Stimulated activated CD4-positive, alpha-beta T cell treated with anti-CD3 and anti-CD28 coated beads, Interleukin-15, amount 100 ng/mL, for 24 hours (primary cell): ENCODE results near the gene PLXNA2.
A peak's percentile ranks its signal among the peaks of the same experiment; 100 is the strongest.

ENCODE experiments used
- DNase-seq: peaks from one replicate; pipeline ENCODE4 v3.0.0-alpha.2; 2020

The PLXNA2 gene

GRCh38 chr1:208007319-208007937 is 236.8 kb downstream of the PLXNA2 start:
- DNase-seq, result no peak

DNA sequence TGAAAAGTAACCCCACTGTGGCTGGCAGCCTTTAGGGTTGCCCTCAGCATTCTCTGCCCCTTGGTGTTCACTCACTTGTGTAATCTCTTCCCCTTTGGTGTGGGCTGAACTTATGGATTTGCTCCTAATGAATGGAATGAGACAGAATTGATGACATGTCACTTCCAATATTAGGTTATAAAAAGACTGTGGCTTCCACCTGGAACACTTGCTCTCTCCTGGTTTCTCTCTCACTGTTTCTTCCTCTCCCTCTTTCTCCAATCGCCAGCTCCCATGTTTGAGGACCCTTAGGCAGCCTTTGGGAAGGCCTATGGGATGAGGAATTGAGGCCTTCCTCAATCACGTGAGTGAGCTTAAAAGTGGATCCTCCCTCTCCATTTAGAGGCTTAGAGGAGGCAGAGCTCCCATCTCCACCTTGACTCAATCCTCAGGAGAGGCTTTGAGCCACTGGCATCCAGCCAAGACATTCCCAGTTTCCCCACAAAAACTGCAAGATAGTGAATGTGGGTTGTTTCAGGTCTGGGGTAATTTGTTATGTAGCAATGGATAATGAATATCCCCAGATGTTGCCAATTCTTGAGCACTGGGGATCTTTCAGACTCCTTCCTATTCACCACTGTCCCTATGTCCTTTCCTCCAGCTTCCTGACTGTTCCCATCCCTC is 237.8 kb downstream of the PLXNA2 start:
- no peak for DNase-seq

GRCh38 chr1:208004851-208005250 is 239.3 kb downstream of the PLXNA2 start:
- no peak for DNase-seq

DNA sequence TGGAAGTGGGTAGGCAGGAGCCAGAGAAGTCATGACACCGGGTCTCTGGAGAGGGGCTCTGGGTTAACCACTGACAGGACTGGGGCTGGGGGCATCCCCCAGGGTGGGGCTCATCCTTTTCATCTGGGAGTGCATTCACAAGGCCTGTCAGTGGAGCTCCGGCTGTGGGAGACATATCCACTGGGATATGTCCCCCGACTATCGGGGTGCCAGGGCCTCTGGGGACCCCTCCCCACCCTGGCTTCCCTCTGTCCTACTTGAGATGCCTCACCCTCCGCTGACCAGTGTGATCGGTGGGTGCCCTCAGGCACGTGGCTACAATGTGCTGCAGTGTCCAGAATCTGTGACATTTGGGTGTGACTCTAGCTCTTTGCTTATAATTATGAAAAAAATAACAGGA is 240.9 kb downstream of the PLXNA2 start:
- no peak for DNase-seq

DNA sequence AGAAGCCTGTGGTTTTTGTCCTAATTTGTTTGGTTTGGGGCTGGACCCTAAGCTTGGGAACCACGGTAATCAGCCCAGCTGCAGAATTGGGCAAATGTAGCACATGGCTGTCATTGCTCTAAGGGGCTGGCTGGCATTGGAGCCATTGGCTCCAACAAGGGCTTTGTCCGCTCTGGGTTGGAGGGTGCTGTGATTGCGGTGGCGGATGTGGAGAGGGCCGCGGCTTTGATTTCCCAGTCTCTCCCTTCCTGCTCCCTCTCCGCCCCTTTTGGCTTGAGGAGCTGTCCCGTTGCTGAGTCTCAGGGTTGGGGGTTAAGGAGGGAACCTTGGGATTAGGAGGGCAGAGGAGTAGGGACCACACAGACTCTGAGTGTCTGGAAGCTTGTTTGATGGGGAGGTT is 241.5 kb downstream of the PLXNA2 start:
- no peak for DNase-seq

DNA sequence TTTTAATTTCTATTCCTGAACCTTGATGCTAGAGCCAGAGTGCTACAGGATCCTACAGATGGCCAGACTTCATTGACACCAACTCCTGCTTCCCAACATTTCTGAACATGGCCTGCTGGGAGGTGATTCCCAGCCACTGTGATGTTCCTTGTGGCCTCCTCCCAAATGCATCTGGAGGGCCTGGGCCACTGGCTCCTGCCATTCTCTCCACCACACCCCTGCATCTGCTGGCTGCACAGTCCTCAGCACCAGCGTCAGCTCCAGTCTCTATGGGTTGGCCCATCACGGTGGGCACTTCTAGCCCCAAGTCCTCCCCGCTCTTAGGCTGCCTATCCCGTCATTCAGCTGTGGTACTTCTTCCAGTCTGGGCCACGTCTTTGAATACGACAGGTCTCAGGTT is 242.1 kb downstream of the PLXNA2 start:
- DNase-seq, result no peak

GRCh38 chr1:208000504-208000903 is 243.7 kb downstream of the PLXNA2 start:
- no peak for DNase-seq

DNA sequence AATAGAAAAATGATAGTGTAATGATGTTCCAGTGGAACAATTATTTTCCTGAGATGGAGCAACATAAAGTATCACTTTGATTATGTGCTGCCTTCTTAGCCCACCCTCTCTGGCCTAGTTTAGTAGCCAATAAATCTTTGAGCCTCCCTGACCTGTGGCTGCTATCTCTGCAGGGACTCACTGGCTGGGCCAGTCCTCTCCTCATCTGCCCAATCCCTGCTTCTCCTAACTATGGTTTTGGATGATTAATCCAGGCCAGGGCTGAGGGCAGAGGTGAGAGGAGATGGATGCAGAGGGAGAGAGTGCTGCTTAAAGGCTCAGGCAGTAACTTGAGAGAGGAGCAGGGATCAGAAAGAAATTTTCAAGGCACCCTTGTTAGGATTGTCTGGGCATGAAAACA is 244.2 kb downstream of the PLXNA2 start:
- no peak for DNase-seq

DNA sequence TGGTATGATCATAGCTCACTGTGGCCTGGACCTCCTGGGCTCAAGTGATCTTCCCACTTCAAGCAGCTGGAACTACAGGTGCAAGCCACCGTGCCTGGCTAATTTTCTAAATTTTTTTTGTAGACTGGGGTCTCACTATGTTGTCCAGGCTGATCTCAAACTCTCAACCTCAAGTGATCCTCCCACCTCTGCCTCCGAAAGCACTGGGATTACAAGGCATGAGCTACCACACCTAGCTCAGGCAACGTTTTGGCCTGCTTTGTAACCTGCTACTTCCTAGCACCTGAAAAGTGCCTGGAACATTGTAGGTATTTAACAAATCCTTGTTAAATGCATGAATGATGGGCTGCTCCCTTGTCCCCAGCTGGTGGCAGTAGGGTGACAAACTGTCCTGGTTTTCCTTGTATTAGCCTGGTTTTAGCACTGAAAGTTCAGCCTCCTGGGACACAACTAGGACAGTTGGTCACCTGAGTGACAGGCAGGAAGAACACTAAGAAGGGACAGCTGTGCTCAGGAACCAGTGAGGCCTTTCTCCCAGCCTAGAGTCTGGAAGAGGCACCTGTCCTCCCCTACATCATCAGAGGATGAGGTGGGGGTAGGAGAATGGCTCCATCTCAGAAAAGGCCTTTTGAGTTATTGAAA is 244.8 kb downstream of the PLXNA2 start:
- DNase-seq, result no peak

DNA sequence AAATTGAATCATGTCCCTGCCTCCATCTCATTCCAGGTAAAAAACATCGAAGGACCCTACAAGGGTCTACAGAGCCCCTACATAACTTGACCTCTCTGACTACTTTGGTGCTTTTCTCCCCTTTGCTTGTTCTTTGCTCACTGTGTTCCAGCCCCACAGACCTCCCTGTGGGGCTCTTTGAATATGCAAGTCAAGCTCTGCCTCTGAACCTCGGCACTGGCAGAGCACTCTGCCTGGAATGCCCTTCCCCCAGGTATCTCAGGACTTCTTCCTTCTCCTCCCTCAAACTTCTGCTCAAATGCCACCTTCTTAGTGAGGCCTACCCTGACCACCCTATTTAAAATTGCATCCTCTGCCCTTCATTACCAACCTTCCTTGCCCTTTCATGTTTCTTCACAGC is 245.5 kb downstream of the PLXNA2 start:
- no peak for DNase-seq

- peak; percentile 66 for DNase-seq
These were observed 246.5 kb downstream of the PLXNA2 start for GRCh38 chr1:207997486-207998268.

DNA sequence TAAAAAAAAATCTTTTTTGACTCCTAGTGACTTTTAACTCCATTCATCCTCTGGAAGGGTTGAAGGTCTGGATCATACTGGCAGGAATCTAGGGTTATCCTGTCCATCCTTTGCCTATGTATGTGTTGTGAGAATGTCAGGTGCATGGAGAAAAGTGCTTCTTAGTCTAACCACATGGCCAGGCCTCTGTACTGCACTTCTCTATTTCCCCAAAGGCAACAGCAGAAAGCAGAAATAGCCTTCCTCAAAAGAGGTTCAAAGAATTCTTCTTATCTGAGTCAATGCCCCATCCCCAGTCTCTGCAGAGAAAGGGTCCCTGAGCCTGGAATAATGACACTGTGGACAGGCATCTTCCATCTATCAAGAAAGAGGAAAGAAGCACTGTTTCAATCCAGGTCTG is 247.5 kb downstream of the PLXNA2 start:
- DNase-seq, result no peak

DNA sequence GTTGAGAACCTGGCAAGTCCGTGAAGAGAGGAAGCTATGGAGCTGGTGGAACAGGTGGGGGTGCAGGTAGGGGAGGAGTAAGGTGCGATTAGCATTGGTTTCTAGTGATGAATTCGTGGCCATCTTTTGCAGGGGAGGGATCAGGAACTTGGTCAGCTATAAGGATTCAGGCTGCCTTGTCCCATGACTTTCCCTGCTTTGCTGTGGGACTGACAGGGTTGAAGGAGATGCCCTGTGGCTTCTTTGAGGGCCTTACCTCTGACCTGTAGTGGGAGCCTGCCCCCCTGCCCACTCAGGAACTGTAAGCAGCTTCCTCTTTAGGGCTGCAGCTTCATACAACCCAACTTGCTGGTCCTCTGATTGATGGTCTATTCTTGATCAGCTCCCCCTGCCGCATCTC is 248.6 kb downstream of the PLXNA2 start:
- no peak for DNase-seq

GRCh38 chr1:207993477-207994445 is 250.4 kb downstream of the PLXNA2 start:
- DNase-seq, result no peak

- no peak for DNase-seq
These were observed 251.4 kb downstream of the PLXNA2 start for GRCh38 chr1:207992677-207993236.

DNA sequence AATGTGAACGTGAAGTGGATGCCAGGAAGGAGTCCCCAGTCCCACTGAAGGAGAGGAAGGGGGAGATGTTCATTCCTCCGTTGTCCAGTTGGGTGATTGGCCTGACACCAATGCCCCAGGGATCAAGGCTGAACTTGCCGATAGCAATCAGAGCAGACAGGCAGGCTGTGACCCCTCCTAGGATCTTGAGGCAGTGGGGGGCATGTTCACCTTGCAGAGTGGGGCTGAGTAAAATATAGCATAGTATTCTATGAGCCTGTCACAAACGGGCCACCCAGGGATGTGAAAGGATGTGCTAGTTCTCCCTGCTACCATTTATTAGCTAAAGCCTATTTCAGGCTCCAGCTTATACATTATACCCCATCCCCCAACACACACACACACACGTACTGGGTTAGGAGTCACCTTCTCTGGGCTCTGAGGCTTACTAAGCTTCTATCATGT is 252.6 kb downstream of the PLXNA2 start:
- DNase-seq, result no peak

- no peak for DNase-seq
These were observed 253.2 kb downstream of the PLXNA2 start for GRCh38 chr1:207990876-207991582.

GRCh38 chr1:207990455-207990854 is 253.7 kb downstream of the PLXNA2 start:
- no peak for DNase-seq

DNA sequence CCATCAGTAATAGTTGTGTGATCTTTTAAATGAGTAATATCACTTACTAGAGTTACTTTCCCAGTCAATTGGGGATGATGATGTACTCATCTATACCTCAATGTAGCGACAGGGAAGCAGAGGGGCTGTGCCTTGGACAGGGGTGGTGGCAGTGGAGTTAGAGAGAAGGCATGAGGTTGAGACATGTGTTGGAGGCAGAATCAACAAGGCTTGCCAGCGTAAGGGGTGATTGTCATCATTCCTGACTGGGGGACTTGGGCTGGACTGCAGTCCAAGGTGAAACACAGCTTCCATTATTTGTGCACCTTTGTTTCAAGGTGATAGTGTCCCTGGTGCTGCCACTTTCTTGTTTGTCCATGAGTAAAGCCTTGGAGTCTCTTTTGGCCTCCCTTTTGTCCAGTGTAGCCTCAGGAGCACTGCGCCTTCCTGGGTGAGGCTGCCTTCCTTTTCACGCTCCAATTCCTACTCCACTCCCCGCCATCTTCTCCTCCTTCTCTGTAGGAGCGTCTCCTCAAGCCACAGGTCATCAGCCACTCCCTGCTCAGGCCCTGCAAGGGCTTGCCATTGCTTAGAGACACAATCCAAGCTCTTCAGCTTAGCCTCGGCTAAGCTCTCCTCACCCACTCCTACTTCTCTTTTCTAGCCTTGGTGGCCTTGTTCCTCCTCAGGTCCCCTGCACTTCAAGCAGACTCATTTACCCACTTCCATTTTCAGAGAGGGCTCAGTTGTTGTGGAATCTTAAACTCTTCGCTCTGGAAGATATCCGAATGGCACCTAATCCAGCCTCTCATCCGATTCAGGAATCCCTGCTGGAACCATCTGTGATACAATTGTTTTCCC is 255.6 kb downstream of the PLXNA2 start:
- no peak for DNase-seq

GRCh38 chr1:207987164-207987563 is 257.0 kb downstream of the PLXNA2 start:
- DNase-seq, result no peak
